Stimulated activated CD8-positive, alpha-beta memory T cell treated with anti-CD3 and anti-CD28 coated beads, Interleukin-7, amount 100 ng/mL, for 4 hours (primary cell): ENCODE data around the gene NR2E1.

ENCODE experiments used
- DNase-seq, 2 donors: peaks; one replicate each; pipeline ENCODE4 v3.0.0-alpha.2; 2020; ENCODE audit warnings: low read depth in 2 of 2

The NR2E1 gene

DNA sequence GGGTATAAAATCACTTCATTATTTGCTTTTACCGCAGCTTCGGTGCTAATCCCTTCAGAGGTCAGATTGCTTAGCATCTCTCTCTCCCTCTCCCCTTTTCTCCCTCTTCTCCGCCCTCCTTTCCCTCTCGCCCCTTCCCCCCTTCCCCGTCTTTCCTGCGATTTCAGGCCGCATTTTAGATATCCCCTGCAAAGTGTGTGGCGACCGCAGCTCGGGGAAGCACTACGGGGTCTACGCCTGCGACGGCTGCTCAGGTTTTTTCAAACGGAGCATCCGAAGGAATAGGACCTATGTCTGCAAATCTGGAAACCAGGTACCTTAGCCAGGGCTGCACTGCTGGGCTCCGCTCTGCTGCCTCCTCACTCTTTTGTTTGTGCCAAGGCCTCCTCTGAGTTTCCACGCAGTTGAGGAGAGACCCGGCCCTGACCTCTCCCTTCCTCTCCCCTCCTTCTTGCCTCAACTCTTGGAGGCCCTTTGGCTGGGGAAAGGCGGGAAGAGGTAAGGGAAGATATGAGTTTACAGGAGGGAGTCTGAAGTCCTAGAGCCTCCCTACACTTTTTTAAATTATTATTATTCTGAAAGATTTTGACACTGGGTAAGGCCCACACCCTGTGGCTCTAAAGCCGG is 5.6 kb downstream of the NR2E1 start:
- DNase-seq = no peak

DNA sequence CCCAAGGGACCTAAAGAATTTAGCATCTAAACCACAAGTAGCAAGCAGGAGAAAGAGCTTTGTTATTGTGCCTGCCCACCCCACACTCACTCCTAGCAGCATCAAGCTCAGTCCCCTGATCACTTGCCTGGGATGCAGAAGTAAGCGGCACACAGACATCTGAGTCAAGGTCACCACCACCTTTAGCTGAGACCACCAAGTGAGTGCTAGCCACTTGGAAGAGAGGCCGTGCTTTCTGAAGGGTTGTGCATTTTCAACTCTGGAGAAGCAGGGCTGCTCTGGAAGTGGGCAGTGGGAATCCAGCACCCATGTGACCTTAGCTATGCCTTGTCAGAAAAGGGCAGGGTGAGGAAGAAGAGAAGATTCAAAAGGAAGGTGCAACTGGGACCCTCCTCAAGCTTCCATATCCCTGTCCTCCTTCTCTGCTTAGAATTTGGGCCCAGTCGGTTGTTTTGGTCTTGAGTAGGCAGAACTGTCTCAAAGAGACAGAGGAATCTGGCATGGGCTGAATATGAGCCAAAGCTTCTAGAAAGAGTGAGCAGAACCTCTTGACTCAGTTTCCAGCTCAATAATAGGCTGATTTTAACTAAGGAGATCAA is 6.2 kb downstream of the NR2E1 start:
- DNase-seq = no peak

DNA sequence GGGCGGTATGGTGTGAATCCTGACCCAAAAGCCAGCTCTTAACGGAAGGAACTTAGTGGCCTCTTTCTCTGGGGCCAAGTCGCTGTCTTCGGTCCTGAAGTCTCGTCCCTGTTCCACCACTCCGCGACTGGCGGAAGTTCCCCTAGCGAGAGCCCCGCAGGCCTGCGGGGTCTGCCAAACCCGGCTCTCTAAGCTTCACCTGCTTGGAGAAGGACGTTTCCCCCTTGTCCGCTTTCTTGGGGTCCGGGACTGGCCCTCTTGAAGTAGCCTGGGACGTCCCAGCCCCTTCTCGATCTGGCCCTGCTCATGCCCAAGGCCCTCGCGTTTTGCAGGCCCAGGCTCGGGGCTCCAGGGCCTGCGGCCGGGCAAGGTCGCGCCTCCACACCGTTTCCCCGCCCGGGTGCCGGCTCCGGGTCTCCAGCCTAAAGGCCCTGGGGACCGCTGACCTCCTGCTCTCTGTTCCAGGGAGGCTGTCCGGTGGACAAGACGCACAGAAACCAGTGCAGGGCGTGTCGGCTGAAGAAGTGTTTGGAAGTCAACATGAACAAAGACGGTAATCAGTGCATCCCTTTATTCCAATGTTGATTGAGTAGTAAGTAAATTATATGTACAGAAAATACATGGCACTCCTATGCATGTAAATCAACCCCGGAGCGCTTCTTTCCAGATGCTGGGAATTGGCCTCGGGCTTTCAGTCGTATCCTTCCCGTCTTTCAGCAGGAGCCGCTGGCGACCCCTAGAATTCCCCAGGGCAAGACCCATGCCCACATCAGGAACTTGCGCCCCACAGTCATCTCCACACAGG is 8.8 kb downstream of the NR2E1 start:
- no peak for DNase-seq

DNA sequence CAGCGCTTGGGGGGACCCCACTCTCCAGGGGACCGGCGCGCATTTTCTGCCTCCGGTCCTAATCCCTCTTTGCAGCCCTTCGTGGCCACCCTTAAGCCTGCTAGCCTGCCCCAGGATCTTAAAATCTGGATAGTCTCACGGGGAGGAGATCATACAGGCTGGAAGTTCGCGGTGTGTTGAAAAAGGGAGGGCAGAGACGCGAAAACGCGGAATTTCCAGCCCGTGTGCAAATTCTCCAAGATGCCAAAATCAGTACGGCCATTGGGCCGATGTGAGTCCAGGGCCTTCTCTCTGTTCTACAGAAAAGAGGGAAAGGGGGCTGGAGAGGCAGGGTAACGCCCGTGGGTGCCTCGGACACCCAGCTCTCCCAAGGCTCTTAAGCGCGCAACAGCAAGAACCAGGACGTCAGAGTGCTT is 9.4 kb downstream of the NR2E1 start:
- no peak for DNase-seq

DNA sequence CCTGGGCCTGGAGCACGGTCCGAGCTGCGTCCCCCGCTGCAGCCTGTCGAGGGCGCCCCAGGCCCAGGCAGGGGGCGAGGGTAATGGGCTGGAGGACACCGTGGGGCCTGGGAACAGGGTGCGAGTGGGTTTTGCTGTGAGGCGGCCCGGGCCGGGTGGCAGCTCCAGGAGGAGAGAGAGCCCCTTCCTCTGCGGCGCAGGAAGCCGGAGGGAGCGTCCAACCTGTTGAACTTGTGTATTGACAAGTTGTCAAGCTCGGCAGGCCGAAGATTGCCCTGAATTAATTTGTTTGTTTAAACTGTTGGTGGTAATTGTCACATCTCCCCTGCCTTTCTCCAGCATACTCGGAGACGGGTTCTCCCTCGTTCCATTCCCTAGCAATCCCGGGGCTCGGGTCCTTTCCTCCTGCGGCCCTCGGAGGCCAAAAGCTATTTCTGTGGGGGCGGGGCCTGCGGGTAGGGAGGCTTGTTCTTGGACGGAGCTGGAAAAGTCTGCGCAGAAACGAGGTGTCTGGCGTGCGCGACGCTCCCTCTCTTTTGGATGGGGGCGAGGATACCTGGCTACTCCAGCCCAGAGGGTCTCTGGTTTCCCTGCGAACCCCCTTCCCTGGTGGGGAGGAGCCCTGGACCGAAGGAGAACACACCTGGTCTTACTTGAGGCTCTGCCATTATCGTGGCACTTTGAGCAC is 9.9 kb downstream of the NR2E1 start:
- DNase-seq = no peak

DNA sequence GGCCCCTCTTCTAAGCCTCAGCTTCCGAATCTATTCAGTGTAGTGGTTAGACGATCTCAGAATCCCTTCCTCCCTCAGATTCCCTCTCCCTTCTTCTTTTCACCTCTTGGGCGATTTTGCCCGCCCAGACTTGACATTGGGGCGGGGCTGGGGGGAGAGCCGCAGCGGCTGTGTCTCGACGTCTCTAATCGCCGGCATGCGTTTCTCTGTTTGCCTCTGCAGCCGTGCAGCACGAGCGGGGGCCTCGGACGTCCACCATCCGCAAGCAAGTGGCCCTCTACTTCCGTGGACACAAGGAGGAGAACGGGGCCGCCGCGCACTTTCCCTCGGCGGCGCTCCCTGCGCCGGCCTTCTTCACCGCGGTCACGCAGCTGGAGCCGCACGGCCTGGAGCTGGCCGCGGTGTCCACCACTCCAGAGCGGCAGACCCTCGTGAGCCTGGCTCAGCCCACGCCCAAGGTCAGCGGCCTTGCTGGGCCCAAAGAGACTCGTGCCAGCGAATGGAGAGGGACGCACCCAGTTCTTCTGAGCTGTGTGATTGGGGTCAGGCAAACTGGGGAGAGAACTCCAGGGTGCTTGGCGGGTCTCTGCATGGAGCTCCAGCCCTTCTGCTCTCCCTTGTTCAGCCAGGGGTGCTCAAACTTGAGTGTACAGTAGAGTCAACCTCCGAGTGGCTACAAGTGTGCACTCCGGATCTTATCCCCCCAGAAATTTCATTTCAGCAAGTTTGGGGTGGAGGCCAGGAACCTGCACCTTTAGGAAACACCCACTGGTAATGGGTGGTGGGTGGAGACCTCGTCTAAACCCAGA is 10.7 kb downstream of the NR2E1 start:
- DNase-seq = no peak

DNA sequence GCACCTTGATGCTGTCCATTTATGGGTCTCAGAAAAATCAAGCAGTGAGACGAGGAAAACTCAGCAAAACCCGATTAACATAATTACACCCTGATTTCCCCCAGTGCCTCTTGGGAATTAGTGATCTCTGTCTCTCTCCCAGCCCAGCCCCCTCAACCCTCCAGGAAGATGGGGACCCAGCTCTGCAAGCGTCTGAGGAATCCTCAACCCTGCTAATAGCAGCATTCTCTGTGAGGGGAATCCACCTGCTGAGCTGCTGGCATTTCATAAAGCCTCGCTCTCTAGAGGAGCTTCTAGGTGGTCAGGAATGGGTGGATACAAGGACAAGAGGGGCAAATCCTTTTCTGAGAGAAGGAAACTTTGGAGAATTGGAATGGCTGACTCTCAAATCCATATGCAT is 13.9 kb downstream of the NR2E1 start:
- DNase-seq = no peak

DNA sequence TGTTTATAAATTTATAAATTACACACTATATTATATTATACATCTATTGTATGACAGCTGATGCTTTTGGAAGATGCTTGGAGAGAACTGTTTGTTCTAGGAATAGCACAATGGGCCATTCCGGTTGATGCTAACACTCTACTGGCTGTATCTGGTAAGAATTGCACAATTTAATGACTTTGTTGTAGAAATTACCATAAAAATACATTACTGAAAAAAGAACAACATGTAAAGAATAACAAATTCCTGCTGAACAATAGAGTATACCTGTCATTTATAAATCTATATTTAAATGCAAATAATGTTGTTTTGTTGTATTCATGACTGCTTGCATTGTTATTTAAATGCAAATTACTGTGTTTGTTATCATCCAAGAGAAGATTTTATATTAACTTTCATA is 14.4 kb downstream of the NR2E1 start:
- DNase-seq = no peak

DNA sequence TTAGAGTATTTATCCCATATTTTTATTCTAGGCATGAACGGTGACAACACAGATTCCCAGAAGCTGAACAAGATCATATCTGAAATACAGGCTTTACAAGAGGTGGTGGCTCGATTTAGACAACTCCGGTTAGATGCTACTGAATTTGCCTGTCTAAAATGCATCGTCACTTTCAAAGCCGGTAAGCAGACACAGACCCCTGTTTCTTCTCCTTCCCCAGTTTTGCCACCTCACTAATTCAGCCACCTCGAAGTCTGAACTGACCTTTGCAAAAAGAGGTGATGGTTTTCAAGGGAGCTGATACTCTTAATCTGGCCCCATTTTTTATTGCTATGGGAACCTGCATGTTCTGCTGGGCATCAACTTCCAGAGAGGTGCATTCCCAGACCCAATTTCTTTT is 15.0 kb downstream of the NR2E1 start:
- no peak for DNase-seq

DNA sequence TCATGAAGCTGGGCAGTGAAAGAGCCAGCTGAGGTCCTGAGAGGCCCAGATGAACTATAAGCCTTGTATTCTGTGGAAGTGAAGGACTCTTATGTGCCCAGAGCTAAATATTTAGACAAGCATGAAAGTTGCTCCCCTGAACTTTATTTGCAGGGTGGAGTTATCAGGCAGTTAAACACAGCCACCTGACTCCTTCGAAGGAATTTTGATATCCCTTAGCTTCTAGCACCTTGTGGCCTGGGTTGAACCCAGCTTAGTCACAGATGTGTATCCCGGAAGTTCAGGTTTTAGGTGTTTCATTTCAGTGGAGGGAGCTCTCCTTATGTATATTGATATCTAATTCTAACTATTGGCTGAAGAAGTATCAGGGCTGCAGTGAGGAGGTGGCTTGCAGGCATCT is 20.4 kb downstream of the NR2E1 start:
- no peak for DNase-seq

DNA sequence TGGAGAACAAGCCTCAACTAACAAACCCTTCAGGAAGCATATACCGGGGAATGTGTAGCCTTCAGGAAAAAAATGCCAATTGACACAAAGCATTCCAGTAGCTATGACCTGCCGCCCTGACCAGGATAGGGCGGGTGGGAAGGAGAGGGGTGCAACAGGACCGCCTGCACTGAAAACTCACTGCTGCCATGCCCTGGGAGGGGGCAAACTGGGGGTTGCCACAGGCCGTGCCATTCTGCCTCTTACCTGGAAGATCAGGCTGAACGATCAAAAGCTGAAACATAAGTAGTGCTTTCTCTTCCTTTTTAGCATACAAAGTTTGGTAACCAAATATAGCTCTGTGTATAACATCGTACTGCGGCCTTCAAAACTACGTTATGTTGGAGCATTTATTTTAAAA is 21.7 kb downstream of the NR2E1 start:
- no peak for DNase-seq

DNA sequence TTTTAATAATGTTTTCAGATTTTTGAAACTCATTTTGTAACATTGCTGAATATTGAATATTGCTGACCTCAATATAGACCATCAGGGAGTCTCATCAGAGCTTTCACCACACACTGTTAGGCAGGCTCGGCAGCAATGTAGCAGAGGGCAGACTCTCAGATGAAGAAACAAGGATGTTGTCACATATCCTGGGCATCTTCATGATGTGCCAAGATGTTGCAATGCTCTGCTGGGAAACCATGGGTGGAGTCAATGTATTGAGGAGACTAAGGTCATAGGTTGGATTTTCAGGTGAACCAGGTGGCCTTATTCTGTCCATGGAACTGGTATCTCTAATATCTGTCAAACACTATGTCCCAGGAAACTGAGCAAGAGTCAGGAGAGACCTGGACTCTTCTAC is 27.3 kb downstream of the NR2E1 start:
- DNase-seq = no peak

DNA sequence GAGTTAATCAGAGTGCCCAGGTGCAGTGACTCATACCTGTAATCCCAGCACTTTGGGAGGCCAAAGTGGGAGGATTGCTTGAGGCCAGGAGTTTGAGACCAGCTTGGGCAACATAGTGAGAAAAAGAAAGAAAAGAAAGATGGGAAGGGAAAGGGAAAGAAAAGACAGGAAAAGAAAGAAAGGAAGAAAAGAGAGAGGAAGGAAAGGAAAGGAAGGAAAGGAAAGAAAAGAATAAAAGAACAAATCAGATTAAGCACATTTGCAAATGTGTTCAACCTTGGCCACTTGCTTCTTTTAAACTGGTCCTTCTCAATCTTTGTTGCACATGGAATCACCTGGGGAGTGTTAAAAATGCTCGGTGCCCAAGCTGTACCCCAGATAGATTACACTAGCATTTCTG is 28.0 kb downstream of the NR2E1 start:
- no peak for DNase-seq

DNA sequence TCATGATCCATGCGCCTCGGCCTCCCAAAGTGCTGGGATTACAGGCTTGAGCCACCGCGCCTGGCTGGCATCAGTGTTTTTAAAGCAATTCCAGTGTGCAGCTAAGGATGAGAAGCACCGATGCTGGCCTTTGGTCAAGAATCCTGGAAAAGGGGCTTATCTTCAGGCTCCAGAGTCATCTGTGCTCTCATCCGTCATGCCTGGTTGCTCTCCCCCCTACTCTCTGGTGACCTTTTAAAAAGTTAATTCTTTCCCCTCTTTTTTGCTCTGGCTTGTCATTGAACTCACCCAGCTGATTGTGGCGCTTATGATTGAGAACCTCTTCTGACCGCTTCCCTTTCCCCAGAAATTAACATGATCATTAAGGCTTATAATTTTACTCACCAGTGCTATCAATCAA is 28.7 kb downstream of the NR2E1 start:
- no peak for DNase-seq

DNA sequence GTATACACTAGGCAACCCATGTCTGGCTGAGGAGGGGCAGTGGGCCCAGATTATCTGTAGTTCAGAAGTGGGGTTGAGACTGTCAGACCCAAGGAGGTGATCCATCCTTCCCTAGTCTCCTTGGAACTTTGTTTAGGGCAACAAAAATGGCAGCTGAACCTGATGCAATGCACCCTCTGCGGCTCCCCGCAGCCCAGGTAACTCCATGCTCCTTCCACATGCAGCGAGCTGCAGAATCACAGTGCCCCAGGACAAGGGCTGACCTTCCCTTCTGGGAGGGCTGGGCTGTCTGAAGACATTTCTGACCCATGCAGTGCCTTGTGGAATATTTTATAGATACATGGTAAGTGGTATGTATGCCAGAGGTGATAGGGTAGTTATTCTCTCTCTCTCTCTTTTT is 29.4 kb downstream of the NR2E1 start:
- DNase-seq = no peak

DNA sequence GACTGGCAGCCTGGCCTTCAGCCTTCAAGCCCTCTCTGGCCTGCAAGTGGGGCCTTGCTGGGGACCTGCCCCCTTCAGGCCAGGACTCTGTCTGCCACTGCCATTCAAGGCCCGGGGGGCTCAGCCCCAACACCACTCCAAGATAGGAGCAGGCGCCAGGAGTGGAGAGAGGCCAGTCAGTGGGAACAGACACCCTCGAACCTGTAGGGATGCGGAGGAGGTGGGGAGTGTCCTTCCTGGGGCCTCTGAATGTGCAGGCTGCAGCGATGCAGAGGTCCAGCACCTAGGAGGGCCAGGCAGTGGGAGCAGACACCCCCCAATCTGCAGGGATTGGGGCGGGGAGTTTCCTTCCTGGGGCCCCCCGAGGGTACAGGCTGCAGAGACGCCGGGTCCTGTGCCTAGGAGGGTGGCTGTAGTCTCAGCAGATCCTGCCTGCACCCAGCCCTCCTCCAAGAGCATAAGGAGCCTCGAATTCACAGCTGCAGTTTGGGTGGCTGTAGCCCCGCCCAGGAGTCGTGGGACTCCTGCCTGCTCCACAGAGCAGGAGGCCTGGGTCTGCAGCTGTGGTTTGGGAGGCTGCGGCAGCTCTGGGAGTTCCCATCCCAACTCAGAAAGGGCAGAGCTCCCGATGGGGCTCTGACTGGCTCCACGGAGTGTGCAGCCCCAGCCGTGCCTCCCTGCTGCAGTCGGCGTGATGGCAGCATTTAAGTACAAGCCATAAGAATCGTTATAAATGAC is 33.1 kb downstream of the NR2E1 start:
- DNase-seq = no peak

DNA sequence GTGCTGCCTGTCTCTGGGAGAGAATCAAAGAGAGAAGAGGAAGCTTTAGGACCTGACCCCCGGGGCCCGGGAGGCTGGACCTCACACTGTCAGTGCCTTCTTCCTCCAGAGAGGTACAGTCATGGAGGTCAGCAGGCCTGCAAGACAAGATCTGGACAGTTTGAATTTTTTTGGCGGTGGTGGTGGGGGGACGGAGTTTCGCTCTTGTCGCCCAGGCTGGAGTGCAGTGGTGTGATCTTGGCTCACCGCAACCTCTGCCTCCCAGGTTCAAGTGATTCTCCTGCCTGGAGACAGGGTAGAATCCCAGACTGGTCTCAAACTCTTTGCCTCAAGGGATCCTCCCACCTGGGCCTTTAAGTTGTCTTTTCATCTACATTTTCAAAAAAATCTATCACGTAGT is 34.4 kb downstream of the NR2E1 start:
- no peak for DNase-seq

DNA sequence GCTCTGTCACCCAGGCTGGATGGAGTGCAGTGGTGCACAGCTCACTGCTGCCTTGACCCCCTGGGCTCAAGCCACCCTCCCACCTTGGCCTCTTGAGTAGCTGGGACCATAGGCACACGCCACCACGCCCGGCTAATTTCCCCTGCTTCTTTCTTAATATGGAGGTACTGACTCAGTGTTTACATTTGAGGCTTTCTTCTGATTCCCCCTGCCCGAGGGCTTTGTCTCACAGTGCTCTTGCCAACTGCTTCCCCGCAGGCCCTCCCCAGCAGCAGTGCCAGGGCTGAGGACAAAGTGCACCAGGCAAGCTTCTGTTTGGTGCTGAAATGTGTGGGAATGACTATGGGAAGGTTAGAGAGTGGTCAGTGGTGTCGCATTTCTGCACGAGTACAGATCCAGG is 34.8 kb downstream of the NR2E1 start:
- no peak for DNase-seq

DNA sequence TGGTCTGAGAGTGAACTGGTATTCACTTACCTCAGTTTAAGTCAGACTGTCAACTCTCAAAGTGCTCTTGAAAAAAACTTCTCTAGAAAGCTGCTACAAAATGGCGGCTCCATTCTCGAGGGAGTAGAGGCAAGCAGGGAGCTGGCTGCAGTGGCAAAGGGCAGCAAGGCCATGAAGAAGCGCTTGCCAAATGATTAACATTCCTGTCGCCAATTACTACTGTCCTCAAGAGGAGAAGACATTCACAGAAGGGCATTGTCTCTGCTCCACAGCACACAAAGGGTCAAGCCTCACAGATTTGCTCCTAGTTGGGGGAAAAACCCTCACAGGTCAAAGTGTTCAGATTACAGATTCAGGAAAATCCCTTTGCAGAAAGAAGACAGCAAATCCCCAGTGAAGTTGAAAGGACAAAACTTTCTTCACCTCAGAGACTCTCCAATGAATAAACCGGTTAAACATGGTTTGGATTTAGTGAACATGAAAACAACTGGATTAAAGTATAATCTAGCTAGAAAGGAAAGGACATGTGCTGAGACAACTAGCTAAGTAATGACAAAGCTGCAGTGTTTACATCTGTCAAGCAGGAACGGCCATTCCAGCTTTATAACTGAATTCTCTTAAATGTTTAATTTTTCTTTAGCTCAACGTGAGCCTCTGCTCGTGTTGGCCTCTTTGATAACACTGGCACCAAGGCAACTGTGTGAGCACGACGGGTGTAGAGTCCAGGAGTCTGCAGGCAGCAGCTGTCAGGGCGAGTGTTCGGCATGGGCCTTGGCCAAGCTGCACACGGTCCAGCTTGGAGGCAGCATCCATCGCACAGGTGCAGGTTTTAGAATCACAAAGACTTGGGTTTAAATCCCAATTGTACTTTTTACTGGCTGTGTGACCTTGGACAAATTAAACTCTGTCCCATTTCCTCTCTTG is 37.6 kb downstream of the NR2E1 start:
- no peak for DNase-seq

DNA sequence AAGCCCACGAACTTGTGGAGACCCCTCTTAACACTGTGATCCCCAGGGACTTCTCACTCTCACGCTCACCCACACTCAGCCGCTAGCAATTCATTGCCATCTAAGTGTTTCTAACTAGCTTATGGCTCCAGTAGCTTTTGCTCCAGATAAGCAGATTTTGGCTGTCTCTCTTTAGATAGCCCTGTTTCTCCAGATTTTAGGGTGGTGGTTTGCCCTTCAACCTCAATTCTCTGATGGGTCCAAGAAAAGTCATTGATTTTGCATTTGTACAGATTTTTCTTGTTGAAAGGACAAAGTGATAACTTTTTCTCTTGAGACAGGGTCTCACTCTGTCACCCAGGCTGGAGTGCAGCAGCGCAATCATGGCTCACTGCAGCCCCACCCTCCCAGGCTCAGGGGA is 41.2 kb downstream of the NR2E1 start:
- DNase-seq = no peak
